ENCODE data around the gene FRMD4A.

GRCh38 chr10:14374745-14375445, 44.2 kb upstream of the FRMD4A start:
- TF ChIP-seq, protein P1, sequence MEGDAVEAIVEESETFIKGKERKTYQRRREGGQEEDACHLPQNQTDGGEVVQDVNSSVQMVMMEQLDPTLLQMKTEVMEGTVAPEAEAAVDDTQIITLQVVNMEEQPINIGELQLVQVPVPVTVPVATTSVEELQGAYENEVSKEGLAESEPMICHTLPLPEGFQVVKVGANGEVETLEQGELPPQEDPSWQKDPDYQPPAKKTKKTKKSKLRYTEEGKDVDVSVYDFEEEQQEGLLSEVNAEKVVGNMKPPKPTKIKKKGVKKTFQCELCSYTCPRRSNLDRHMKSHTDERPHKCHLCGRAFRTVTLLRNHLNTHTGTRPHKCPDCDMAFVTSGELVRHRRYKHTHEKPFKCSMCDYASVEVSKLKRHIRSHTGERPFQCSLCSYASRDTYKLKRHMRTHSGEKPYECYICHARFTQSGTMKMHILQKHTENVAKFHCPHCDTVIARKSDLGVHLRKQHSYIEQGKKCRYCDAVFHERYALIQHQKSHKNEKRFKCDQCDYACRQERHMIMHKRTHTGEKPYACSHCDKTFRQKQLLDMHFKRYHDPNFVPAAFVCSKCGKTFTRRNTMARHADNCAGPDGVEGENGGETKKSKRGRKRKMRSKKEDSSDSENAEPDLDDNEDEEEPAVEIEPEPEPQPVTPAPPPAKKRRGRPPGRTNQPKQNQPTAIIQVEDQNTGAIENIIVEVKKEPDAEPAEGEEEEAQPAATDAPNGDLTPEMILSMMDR (IDR thresholded peaks at IDR 0.05): no peak
- TF ChIP-seq POLR2A (IDR thresholded peaks at IDR 0.05): no peak

All from uterus (tissue), 2 donors.